ENCODE results near the gene MYZAP. TPM values are rescaled to one million over a fixed set of nuclear protein-coding genes. Genes with fewer than 3 reads are reported as not detected.

The MYZAP gene
- total RNA-seq, 1 donor from 2014 or later: 8.3 TPM

DNA sequence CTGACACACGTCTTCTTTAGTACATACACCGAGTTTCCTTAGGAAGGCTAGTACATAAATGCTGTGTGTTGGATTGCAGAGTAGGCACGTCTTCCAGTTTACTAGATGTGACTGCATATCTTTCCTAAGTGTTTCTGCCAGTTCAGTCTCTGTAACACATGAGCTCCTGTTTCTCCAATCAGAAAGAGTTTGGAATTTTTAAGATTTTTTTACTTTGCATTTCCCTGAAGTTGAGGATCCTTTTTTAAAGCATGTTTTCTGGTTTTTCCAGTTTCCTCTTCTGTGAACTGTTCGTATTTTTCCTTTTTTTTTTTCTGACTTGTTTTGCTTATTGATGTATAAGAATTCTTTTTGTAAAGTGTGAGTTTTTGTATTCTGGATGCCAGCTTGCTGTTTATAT is 107.3 kb downstream of the MYZAP start:
- no peak for DNase-seq

DNA sequence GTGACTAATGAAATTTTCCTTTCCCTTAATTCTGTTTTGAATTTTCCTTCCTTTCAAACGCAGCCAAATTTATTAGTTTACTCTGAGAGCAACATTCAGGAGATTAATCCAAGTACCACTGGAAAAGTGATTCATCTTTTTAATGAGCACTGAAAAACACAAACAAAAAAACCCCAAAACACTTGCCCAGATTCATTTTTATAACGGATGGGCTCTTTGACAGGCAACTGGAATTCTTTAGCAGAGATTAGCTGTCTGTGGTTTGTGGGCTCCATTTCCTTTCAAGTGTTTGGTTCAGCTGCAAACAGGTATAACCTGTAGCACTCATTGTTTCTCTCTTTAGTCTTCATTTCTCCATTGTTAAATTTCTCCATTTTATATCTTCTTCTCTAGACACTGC is 111.7 kb downstream of the MYZAP start:
- DNase-seq: no peak

DNA sequence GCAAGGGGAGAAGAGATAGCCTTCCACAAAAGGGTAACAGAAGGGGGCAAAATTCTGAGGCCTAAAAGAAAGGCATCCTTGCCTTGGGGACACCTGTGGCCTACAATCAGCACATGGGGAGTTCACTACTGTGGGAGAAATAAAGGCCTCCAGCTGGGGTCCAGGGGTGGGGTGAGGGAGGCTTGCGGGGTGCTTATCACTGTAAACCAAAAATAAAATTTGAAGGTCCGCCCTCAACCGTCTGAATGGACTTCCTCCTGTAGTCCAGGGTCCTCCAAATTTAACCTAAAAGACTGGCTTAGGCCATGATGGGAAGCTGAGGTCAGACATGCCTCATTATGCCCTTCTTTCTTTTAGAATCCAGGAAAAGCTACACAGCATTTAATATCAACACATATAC is 112.7 kb downstream of the MYZAP start:
- no peak for DNase-seq

DNA sequence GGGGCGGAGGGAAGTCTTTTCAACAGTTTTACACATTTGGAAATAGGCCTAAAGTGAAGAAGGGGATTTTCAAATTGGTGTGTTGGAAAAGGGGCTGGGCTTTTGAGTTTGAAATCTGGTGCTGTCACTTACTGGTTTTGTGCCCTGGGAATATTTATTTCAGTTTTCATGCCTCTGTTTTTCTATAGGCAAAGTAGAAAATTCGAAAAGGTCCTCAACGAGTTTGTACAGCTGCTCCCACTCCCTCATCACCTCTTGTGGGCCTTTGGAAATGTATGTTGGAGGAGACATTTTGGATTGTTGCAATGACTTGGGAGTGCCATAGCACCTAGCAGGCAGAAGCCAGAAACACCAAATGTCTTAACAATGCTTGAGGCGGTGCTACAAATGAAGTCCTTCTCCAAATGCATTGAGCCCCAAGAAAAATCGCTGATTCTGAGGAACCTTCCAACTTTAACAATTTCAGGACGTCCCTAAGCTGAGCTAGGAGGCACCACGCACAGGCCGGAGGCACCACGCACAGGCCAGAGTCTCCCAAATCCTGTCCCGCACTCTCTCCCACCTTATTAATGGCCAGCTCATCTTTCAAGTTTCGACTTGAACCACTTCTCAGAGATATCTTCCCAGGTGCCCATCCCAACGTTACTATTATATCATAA is 114.2 kb downstream of the MYZAP start:
- no peak for DNase-seq

DNA sequence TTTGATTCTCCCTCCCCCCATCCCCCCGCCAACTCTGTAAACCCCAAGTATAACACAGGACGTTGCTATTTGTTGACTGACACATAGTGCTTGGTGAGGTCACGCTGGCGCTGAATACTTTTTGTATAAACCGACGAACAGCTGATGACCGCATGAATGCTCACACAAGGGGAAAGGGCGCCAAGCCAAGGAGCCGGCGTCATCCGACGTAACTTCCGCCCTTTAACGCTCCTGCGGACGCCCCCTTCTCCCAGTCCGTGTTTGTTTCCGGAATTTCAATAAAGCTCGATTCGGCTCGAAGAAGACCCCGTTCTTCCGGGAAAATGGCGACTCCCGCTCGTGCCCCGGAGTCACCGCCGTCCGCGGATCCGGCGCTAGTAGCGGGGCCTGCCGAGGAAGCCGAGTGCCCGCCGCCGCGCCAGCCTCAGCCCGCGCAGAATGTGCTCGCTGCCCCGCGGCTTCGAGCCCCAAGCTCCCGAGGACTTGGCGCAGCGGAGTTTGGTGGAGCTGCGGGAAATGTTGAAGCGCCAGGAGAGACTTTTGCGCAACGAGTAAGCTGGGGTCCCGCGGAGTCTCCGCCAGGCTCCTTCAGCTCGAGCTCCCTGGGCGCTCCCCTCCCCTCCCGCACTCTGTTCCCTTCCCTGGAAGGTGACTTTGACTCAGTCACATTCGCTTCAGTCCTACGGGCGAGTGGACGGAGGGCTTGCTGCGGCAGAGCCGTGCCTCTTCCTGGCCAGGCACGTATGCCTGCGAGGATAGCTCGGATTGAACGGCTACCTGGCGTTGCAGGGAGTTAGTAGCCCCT is 114.9 kb downstream of the MYZAP start, which contains the start of gene POLR2M:
Gene POLR2M (plus strand): TSS at position 310 of the 805 bp plus-strand sequence. CDS start 129 bp downstream, at position 439.
- DNase-seq: peak; percentile 98

DNA sequence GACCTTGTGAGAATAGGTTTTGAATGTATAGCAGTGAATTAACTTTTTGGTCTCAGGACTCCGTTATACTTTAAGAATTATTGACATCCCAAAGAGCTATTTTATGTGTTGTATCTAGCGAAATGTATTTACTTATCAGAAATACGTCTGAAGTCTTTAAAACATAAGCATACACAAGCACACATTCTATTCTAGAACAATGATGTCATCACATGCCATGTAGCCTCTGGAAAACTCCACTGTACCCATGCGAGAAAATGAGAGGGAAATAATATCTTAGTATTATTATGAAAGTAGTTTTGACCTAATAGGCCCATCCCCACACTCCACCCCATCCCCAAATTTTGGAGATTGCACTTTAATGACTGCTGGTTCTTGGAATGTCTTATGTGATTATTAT is 116.3 kb downstream of the MYZAP start:
- no peak for DNase-seq

DNA sequence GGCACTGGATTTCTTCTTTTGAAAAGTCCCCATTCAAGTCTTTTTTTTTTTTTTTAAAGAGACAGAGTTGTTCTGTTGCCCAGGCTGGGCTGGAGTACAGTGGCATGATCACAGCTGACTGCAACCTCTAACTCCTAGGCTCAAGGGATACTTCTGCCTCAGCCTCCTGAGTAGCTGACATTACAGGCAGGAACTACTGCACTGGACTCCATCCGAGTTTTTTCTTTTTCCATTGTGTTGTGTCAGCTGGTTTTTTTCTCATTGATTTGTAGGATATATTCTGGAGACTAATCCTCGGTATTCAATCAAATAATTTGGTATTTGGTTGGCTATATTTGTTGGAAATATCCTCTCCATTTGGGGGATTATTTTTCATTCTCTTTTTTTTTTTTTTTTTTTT is 126.6 kb downstream of the MYZAP start:
- DNase-seq: no peak

DNA sequence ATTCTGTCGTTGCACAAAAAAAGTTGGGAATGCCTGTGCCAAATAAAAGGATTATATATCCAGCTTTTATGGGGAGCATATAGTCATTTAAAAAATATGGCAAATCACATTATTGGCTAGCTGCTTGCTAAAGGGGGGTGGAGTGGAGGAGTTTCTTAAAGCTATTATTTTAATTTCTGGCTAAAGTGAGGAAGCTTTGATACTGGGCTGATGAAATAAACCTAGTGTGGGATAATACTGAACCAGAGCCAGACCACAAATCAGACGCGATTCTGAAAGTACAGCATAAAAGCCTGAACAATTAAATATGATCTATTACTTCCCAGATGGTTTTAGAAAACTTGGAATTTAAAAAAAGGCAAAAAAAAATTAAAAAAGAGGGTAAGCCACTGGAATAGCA is 129.2 kb downstream of the MYZAP start:
- DNase-seq: peak; percentile 28

DNA sequence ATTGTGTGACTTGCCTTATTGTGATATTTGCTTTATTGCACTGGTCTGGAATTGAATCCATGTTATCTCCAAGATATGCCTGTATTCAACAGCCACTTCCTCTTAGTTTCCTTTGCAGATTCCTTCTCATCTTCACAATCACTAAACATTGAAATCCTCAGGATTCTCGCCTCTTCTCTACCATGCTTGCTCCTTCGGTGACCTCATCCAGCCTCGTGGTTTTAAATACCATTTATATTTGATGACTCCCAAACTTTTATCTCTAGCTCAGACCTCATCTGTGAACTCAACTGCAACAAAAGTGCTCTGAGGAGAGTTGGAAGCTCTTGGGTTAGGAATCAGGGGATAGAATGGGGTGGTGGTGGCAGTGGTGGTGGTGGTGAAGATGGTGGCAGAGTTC is 134.7 kb downstream of the MYZAP start:
- no peak for DNase-seq

DNA sequence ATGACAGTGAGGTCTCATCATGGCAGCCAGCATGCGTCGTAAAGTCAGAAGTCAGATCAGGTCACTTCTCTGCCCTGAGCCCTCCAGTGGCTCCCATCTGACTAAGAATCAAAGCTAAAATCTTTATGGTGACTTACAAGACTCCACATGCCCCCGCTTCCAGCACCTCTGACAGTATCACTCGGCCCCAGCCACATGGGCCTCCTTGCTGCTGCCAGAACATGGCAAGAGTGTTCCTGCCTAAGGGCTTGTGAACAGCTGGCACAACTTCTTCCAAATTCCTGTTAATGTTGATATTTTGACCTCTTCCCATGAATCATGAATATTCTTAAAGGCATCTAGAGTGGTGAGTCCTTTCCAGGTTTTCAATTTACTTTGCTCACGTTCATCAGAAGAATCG is 135.3 kb downstream of the MYZAP start:
- DNase-seq: no peak

DNA sequence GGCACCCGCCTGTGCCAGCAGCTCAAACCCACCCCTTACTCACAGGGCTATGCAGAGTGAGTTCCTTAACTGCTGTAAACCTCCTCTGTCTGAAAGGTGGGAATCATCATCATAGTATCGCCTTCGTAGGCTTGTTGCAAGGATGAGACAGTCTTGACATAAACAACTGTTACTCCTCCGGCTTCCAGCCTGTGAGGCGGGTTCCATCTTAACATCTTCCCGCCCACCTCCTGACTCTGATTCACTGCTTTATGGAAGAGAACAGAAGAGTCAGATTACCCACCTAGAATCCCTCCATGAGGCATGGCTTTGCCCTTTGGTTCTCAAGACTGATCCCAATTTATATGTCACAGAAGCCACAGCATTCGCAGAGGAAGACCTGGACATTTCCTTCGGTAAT is 136.7 kb downstream of the MYZAP start:
- DNase-seq: no peak

DNA sequence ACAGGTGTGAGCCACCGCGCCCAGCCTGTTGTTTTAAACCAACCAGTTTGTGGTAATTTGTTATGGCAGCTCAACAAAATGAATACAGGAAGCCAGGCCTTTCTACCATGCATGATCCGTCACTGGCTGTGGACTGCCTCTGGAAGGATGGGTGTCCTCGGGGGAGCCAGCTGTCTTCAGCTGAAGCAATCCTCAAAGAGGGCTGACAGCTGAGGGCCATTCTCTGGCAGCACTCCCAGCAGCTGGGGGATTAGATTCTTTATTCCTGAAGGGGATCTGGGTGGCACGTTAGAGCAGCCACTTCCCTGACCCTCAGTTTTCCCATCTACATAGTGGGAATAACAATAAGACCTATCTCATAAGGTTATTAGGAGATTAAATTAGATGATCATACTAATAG is 139.2 kb downstream of the MYZAP start:
- no peak for DNase-seq

DNA sequence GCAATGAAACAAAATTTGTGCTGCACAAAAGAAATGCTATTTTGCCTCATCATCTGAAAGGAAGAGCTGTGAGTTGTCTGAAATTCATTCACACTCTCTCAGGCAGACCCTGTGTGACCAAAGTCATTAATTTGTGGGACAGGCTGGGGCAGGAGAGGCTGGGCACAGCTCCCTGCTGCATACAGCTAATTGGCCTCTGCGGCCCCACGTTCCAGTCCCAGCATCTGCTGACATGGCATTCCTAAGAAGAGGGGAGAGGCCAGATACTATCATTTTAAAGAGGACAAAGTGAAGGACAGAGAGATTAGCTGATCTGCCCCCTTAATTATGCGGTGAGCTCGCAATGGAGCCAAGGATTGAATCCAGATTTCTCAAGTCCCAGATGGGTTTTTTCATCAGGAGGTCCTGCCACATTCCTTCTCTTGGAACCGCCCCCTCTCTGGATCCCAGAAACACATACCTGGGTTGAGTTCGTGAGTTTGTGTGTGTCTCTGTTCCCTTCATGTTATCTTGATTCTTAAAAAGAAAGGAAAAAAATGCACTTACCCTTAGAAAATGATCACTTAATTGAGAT is 139.9 kb downstream of the MYZAP start:
- DNase-seq: no peak

DNA sequence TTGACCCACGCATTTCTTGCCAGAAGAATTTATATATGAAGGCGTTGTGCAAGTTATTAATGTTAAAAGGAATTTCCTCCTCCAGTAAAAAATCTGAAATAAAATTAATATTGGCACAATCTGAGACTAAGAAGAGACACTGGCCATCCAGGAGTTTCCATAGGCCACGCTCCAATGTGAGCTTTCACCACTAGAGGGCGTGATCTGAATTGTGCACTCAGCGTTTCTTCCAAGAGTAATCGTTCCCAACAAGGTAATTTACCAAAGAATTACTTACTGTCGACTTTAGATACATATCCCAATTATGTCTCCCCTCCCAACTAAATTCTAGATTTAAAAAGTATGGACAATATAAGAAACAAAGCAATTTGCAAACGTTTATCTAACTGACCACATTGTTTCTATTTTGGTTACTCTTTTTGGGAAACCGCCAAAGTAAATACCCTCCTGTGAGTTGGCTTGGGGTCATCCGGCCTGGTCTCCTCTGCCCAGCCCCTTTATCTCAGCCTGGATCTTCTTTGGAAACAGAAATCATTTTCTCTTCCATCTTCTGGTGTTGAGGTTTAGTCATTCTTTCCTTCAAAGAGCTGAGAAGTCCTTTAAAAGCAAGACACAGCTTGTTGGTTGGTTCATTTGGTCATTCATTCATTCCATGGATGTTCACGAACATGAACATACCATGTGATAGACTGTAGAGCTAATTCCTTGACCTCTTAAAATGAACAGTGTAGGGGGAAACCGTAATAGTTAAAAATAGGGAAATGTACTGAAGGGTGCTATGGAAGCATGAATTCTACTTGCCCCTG is 141.0 kb downstream of the MYZAP start:
- DNase-seq: no peak

DNA sequence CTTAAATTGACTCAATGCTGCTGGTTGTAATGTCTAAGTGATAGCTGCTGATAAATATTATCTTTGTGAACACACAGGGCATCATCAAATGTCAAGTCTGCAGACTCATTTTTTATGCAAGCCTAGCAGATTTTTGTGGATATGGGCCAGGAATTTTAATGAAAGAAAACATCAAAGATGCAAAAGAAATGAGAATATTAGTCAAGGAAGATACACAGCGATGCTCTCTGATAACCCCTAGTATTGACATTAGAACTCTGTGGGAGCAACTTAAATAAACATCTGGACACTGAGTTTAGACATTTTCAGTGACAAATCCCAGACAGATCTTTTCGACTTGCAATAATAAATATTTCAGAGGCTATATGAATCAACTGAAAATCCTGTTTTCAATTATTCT is 143.2 kb downstream of the MYZAP start:
- DNase-seq: peak; percentile 64

Other genes with a start within 250 kb of the MYZAP start
- 23.5 TPM for gene CGNL1, start 215.4 kb upstream of the MYZAP start, total RNA-seq
- gene POLR2M, start 114.8 kb downstream of the MYZAP start, total RNA-seq: 273 TPM

Data from skin of body (tissue), 2 donors.